HG03460 (cell line): Measurements from ENCODE around the gene SLC5A1.

Source experiments
- ATAC-seq: cut with Tn5 transposase; IDR thresholded peaks from one replicate; pipeline ENCODE4 v1.9.1; 2021; ENCODE audit not compliant: unreplicated experiment

SLC5A1 gene

GRCh38 chr22:32050678-32051515 lies 7.8 kb downstream of the SLC5A1 start:
- no peak for ATAC-seq

DNA sequence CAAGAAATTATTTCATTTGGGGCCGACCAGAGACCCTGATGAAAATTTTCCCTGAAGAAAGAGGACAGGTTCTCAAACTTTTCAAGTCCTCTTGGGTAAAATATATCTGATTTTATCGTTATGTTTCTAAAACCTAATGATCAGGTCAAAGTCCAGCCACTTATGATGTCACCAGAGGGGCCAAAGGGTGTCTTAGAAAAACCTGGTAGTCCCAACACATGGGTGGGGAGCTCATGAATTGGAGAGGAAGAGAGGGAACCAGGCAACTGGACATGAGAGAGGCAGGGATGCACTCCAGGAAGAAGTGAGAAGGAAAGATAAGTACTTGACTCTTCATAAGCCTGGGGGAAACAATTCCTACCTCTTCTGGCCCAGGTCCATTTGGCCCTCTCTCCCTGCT lies 9.2 kb downstream of the SLC5A1 start:
- no peak for ATAC-seq

DNA sequence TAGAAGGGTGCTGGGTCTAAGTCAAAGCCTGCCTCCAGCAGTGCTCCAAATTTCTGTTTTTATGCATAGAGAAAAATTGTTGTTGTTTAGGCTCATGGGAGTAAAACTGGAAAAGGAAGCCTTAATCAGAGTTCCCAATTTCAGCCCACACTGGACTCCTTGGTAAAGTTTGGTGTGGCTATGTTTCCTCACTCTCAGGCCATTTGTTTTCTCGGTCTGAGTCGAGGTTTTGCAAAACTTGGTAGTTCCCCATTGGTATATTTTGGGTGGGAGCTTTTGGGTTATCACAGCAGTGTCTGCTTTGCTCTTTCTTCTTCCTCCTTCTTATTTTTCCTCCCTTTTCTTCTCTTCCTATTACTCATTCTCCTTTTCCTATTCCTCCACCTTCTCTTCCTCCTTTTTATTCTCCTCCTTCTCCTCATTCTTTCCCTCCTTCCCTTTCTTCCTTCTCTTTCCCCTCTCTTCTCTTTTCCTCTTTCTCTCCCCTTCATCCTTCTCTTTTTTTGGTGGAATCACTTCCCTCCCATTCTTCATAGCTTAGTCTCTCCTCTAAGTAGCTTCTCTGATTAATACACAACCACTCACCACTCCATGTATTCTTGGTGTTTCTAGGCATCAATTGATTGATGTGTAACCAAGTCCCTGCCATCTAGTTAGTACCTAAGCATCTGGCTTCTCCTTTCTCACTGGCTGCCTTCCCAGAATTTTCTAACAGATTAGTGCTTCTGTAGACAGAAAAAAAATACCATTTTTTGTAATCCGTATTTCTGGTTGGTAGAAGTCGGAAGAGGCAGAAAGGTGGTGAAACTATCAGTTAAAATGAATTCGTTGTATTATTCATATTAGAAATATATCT lies 10.1 kb downstream of the SLC5A1 start:
- no peak for ATAC-seq

DNA sequence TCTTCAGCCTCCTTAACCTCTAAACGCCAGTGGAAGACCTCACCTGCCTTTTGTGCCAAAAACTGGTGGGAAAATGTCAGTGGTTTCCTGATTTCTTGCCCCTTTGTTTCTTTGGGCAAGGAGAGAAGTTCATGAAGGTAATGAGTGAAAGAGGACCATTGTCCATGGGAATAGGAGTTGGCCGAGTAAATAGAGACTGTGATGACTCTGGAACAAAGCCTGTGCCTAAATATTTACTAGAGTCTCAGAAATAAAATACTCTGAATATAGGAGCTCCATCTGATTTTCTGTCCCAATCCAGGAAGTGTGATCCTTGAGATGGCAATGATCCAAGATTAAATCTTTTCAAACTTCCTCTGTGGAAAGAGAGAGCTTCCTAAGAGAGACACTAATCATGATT lies 12.0 kb downstream of the SLC5A1 start:
- no peak for ATAC-seq

DNA sequence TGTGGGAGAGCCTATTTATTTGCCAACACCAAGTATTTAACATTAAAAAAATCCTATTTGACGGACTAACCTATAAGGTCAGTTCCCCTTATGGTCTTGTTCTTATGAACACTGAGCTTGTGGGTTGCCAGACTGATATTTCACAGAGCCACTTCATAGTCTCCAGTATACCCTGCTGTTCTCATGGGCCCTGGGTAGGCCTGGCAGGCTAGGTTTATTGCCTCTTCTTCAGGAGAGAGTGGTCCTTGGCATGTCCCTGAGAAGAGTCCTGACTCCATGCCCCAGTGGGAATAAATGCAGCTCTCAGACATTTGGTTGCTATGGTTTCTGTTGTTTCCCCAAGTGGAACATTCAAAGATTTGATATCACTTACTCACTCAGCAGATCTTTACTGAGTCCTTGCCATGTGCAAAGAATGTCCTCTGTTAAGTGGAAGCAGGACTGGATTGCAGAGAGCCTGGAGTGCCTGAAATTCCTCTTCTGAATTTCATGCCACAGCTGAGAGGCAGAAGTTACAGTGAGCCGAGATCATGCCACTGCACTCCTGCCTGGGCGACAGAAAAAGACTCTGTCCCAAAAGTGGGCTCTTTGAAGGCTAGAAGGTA lies 15.7 kb downstream of the SLC5A1 start:
- ATAC-seq: no peak

- no peak for ATAC-seq
Observed at GRCh38 chr22:32059426-32059825, 16.4 kb downstream of the SLC5A1 start.

GRCh38 chr22:32063701-32064100 lies 20.6 kb downstream of the SLC5A1 start:
- no peak for ATAC-seq

GRCh38 chr22:32066820-32067219 lies 23.8 kb downstream of the SLC5A1 start:
- ATAC-seq: no peak

GRCh38 chr22:32067613-32068012 lies 24.6 kb downstream of the SLC5A1 start:
- no peak for ATAC-seq

- no peak for ATAC-seq
Observed at GRCh38 chr22:32069579-32070372, 26.7 kb downstream of the SLC5A1 start.

- no peak for ATAC-seq
Observed at GRCh38 chr22:32073262-32073661, 30.2 kb downstream of the SLC5A1 start.

- no peak for ATAC-seq
Observed at GRCh38 chr22:32073823-32074380, 30.8 kb downstream of the SLC5A1 start.

DNA sequence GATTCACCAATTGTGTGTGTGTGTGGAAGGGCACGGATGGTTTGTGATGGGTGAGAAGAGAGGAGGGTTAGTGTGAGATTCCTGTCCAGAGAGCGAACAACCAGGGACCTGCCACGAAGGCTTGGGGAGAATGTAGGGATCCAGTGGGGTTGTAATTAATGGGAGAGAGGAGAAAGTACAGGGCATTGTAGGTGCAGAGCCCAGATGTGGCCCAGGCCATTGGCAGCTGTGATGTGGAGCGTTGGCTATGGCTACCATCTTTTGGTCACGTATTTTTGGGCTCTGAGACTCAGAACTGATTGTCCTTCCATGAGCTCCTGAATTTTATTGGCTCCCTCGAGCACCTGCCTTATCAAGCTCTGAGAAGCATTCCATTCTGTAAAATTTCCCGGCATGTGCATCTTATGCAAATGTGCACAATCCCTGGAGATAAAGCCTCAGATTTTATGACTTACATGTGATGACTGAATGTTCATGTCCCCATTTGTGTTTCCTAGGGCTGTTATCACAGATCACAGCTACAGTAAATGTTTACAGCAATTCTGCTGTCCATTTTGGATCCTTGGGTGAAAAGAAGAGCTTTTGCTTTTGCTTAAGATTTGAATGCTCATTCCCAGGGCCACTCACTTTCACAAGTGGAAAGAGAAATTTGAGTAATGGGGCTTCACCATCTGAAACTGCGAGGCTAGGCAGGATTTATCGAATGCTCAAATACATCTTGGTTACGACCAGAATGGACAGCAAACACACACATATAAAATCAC lies 33.1 kb downstream of the SLC5A1 start:
- ATAC-seq: no peak

DNA sequence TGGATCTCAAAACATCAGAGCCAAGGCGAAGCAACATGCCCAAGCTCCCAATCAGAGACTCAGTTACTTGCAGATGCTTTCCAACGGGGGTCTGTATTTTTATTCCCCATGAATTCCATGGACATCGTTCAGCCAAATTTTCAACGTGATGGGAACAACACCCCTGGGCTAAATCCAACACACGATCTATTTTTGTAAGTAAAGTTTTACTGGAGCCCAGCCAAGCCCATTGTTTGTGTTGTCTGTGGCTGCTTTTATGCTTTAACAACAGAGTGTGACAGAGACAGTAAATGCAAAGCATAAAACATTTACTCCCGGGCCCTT lies 33.7 kb downstream of the SLC5A1 start:
- no peak for ATAC-seq

DNA sequence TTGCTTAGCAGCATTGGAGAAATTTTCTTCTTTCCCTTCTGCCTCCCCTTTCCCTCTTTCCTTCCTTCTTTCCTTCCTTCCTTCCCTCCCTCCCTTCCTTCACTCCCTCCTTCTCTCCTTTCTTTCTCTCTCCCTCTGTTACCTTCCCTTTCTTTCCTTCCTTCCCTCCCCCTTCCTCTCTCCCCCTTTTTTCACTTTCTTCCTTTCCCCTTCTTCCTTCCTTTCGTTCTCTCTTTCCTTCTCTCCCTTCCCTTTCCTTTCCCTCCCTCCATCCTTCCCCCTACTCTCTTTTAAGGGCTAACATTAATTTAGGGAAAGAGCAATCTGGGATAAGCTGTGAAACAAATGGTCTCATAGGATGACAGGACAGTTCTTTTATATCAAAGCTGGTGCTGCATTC lies 34.1 kb downstream of the SLC5A1 start:
- no peak for ATAC-seq

DNA sequence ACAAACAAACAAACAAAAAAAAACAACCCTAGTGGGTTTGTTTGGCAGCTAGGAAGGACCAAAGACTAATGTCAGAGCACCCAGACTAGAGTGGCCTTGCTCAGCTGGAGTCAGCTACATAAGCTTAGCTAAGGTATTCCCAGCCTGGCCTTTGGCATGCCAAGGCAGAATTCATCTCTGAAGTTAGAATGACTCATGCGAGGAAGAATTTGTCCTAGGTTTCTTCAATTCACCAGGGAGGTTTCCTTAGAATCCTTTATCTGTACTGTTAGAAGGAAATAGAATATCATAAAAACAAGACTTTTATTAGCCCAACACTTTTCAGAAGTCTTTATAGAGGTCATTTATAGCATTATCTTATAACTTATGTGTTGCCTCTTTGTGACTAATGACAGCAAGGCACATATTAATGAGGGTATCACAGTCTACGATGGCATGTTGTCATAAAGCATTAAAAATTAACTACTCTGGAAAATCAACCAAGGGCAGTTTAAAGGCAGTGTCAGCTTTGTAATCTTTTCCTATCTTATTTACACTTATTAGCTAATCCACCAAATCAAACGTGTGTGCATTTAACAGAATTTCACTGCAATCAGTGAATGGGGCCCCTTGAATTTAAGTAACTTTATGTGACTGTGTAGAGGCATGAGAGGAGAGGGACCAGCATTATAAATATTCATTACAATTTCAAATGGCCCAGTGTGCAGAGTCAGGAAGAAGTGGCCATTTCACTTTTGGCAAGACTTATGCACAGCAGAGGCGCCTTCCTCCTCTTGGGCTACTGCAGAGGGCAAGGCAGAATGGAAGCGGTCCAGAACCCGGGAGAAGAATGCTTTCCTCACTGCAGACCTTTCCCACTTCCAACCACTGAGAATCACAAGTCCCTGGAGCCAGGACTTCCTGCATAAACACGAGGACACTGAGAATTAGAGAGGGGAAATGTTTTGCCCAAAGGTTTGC lies 36.3 kb downstream of the SLC5A1 start:
- no peak for ATAC-seq

- no peak for ATAC-seq
Observed at GRCh38 chr22:32080904-32081303, 37.8 kb downstream of the SLC5A1 start.

GRCh38 chr22:32082331-32082730 lies 39.3 kb downstream of the SLC5A1 start:
- no peak for ATAC-seq

DNA sequence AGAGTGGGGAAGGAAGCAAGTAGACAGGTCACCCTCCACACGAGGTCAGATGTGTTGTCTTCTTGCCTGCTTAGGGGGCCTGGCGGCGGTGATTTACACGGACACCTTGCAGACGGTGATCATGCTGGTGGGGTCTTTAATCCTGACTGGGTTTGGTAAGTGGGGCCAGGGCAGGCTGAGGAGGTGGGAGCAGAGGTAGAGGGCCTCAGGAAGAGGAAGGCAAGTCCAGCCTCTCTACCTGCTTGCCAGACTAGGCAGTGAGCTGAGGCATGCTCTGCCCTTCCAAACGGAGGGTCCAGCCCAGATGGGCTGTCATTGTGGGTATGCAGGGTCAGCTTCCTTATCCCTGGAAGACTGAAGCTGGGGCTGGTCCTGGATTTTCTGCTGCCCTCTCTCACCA lies 39.9 kb downstream of the SLC5A1 start:
- ATAC-seq: no peak
